HG03060 (cell line): Measurements from ENCODE around the gene ETF1.
A peak's percentile ranks its signal among the peaks of the same experiment; 100 is the strongest.

Experiments used
- ATAC-seq: cut with Tn5 transposase; IDR thresholded peaks from one replicate; pipeline ENCODE4 v1.9.1; 2021; ENCODE audit warnings: low read depth, moderate number of reproducible peaks; ENCODE audit not compliant: unreplicated experiment

The ETF1 gene

DNA sequence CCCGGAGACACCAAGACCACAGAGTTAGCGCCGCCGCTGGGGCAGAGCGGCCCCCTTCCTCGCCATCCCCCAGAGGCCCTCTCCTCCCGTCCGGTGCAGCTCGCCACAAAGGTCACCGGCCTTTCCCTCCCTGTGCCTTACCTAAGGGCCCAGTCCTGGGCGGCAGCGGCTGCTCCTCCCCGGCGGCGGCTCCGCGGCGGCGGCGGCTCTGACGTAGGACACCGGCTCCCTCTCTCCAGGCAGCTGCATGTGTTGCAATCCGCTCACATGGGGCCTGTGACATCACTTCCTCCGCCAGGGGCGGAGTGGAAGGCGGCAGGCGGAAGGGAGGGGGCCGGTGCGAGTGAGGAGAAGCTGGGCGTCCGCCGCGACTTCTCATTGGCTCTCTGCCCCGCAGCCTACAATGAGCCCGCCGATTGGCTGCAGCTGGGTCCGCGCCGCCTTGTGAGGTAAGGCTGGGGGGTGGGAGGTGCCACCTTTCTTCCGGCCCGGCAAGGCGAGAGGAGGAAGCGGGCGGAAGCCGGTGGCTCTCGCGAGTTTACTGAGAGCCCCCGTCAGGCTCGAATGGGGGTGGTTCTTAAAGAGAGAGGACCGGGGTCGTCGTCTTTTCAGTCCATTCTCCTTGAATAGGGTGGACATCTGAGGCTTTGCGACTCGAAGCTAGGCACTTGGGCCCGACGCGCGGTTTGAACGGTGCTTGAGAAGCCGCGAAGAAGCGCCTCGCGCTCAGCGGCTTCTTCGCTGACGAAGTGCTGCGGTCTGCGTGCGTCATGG, at the start of gene ETF1:
Gene ETF1 (minus strand): TSS at position 281 of the 774 bp plus-strand sequence. CDS start 318 bp downstream, outside the sequence.
- ATAC-seq = peak; percentile 78

DNA sequence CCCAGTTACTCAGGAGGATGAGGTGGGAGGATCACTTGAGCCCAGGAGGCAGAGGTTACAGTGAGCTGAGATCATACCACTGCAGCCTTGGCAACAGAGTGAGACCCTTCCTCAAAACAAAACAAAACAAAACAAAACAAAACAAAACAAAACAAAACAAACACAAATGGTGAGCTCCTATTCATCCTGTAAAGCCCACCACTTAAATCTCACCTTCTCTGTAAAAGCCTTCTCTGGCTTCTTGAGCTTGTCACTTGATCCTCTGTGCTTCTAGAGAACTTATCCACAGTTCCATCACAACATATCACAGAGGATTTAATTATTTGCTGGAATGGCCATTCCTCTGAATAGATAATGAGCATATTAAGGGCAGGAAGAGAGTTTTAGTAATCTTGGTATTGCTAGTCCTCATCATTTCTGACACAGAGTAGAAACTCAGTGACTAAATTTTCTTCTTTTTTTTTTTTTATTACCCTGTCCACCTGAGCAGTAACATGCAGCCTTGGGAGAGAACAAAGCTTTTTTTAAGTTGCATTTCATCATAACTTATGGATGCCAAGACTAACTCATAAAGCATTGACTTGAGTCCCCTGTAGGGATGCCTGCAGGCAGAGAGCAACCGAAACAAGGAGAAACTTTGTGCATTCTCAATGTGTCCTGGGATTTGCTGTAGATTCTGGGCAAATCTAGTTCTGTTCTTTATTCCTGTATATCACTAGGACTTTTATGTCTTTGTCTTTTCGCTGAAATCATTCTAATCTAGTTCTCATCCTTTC, 45.2 kb upstream of the ETF1 start:
- ATAC-seq = no peak

DNA sequence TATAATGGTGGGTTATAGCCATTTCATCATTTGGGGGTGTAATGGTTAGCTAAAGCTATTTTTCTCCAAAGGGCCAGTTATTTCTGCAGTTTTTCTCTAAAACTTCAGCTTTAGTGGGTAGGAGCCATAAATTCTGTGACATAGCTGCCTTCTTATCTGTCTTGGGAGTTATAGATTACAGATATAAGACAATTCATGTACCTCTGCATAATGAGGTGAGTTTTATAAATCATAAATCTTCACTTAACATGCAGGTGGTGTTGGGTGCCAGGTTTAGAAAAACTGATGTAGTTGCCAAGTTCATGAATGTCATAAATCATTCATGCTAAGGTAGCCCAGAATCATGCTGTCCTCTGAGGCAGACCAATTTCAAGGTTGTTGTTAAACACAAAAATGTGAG, 42.1 kb upstream of the ETF1 start:
- ATAC-seq = no peak

GRCh38 chr5:138583984-138584637, 41.1 kb upstream of the ETF1 start:
- ATAC-seq = no peak

DNA sequence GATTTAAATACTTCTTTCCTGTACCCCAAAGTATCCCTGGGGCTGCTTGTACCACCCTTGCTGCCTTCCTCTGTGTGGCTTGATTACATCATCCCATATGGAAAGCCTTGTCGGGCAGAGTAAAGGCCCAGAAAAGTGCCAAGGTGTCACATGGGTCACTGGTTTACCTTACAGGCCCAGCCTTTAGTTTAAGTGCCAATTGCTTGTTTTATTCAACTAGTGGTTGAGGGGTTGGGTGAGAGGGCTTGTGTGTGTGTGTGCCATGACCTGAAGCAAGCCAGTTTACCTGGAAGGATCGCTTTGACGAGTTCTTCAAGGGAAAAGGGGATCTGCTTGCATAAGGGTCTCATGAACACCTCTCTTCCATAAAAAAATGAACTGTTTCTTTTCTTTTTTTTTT, 39.9 kb upstream of the ETF1 start:
- no peak for ATAC-seq

GRCh38 chr5:138580777-138581176, 37.7 kb upstream of the ETF1 start:
- ATAC-seq = no peak

GRCh38 chr5:138580001-138580400, 37.0 kb upstream of the ETF1 start:
- no peak for ATAC-seq

DNA sequence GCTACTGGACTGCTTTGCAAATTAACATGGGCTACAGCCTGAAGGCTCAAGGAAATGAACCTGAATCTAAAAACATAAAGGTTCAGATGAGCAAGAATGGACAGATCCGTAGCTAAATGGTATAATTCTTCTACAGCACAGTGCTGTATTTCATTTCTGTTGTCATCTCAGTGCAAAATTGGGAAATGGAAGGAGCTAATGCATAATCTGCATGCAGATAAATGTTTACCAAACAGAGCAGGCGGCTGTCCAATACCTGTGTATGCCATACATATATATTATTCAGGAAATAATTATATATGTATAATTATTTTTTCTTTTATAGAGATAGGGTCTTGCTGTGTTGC, 36.5 kb upstream of the ETF1 start:
- no peak for ATAC-seq

- no peak for ATAC-seq
Observed at GRCh38 chr5:138577452-138577851, 34.4 kb upstream of the ETF1 start.

- ATAC-seq = peak; percentile 89
Observed at GRCh38 chr5:138575194-138576015, 32.4 kb upstream of the ETF1 start, which contains the start of gene HSPA9. HSPA9 (minus strand) TSS chr5:138575401; CDS start chr5:138575318, 83 bp downstream.

DNA sequence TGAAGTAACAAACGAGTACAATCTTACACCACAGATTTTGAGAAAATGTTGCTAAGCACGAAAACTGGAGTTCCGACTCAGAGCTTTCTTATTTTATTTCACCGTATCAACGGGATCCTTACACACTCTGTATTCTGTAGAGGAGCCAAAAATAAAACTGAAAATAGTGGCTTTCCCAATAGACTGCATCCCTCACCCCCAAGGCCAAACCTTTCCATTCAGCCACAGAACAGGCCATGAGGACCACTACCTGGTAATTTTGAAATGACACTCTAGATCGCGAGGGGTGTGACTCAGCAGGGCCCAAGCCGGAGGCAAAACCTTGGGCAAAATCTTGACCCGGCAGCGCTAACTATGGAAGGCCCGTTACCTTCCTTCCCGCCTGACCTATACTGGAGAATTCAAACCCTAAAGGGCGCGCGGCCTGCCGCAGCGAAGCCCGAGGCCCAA, 31.7 kb upstream of the ETF1 start:
- ATAC-seq = no peak

DNA sequence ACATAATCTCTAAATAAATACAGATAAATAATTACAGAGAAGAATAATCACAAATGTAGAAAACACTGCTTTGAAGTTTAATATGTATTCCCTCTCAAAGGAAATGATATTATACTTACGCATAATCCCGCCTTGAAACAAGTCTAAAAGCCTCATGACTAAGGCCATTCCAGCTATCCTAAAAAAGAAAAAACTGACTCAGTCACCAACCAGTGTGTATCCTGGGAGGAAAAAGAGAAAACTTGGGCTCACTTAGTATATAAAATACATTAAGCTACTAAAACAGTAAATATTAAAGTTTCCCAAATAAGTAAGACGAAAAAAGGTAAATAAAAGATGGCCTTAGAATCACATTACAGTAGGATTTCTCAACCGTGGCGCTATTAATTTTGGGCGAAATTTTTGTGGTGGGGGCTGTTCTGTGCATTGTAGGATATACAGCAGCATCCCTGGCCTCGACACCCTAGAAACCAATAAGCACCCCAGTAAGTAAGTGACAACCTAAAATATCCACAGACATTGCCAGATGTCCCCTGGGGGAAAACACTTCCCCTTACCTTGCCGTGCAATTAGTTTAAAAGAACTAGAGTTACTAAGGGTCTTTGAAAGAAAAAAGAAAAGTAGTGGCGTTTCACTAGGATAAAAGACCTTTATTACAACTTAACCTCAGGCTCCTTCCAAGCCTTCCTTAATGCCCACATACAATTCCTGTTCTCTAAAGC, 31.1 kb upstream of the ETF1 start:
- no peak for ATAC-seq

DNA sequence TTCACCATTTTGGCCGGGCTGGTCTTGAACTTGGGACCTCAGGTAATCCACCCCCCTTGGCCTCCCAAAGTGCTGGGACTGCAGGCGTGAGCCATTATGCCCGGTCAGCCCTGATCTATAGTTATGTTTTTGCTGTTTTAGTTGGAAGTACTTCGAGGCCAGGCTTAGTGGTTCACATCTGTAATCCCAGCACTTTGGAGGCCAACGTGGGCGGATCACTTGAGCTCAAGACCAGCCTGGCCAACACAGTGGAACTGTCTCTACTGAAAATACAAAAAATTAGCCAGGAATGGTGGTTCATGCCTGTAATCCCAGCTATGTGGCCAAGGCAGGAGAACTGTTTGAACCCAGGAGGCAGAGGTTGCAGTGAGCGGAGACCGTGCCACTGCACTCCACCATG, 30.2 kb upstream of the ETF1 start:
- ATAC-seq = no peak

DNA sequence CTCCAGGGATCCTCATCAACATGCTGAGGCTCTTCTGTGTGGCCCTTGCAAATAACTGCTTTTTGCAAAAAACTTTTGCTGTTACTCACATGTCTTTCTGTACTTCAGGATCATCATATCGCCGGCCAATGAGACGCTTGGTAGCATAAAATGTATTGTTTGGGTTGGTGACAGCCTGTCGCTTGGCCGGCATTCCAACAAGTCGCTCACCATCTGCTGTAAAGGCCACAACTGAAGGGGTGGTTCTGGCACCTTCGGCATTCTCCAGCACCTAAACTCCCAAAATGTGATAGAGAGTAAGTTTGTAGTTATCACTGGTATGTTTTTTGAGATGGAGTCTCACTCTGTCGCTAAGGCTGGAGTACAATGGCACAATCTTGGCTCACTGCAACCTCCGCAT, 27.8 kb upstream of the ETF1 start:
- ATAC-seq = no peak

DNA sequence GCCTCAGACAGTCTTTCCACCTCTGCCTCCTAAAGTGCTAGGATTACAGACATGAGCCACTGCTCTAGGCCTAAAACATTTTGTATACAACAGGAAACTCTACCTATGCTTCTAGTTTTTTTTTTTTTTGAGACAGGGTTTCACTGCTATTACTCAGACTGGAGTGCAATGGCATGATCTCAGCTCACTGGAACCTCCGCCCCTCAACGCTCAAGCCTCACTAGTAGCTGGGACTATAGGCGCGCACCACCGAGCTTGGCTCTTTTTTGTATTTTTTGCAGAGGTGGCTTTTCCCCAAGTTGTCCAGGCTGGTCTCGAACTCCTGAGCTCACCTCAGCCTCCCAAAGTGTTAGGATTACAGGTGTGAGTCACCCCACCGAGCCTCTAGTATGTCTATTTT, 26.7 kb upstream of the ETF1 start:
- no peak for ATAC-seq

DNA sequence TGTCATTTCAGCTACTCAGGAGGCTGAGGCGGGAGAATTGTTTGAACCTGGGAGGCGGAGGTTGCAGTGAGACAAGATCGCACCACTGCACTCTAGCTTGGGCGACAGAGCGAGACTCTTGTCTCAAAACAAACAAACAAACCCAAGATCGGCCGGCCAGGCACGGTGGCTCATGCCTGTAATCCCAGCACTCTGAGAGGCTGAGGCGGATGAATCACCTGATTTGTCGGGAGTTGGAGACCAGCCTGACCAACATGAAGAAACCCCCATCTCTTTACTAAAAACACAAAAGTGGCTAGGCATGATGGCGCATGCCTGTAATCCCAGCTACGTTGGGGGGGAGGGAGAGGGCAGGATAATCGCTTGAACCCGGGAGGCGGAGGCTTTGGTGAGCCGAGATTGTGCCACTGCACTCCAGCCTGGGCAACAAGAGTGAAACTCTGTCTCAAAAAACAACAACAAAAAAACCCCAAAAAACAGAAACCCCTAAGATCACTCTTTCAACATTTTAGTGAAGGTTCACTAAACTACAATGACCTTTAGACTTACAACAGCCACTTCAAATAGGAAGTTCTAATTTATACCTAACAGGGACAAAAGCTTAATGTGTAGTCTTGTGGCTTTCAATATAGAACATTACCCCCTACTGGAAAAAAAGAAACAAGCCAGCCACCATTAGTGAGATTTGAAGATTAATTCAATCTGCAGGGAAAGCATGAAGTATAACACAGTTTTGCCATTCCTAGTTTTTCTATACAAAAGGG, 25.2 kb upstream of the ETF1 start:
- no peak for ATAC-seq

- no peak for ATAC-seq
Observed at GRCh38 chr5:138566792-138567191, 23.8 kb upstream of the ETF1 start.

GRCh38 chr5:138565100-138565821, 22.2 kb upstream of the ETF1 start:
- ATAC-seq = no peak
